K562 (cell line): ENCODE measurements around the gene B4GALT7. TPM values are rescaled to one million over a fixed set of nuclear protein-coding genes. Genes with fewer than 3 reads are reported as not detected.
A peak's percentile ranks its signal among the peaks of the same experiment; 100 is the strongest.

Source experiments
- AFF4 ChIP-seq: sonication (generic); formaldehyde crosslinking; IDR thresholded peaks from 2 replicates; pipeline ENCODE4 v1.8.0; 2023; ENCODE audit warnings: mild to moderate bottlenecking, missing genetic modification reagents
- CBX3 ChIP-seq, 2 experiments: IDR thresholded peaks; 1 replicate in 1 of 2; 2 replicates in 1 of 2; pipeline ENCODE4 v1.6.1; 2012; ENCODE audit warnings: inconsistent platforms in 2 of 2, low read length in 2 of 2, borderline replicate concordance in 1 of 2, control low read depth in 1 of 2
- CCNT2 ChIP-seq: IDR thresholded peaks from 2 replicates; pipeline ENCODE4 v1.6.1; 2011; ENCODE audit warnings: borderline replicate concordance, low read depth, mild to moderate bottlenecking, moderate library complexity, mixed read lengths, low read length; ENCODE audit not compliant: insufficient read length; ENCODE audit errors: extremely low read depth
- CREM ChIP-seq: IDR thresholded peaks from 2 replicates; pipeline ENCODE4 v1.6.1; 2014; ENCODE audit warnings: antibody characterized with exemption, low read depth
- E2F6 ChIP-seq, 2 experiments: IDR thresholded peaks; 2 replicates each; pipeline ENCODE4 v1.6.1; 2011; ENCODE audit warnings: borderline replicate concordance in 1 of 2, control low read depth in 1 of 2, low read depth in 1 of 2, low read length in 1 of 2, mild to moderate bottlenecking in 1 of 2, mixed read lengths in 1 of 2, moderate library complexity in 1 of 2; ENCODE audit not compliant: insufficient read depth in 1 of 2, insufficient read length in 1 of 2, poor library complexity in 1 of 2, severe bottlenecking in 1 of 2; ENCODE audit errors: extremely low read depth in 1 of 2
- ELF1 ChIP-seq: fragments of 200-800 bp; sonication (Bioruptor generic); IDR thresholded peaks from 2 replicates; pipeline ENCODE4 v1.6.1; 2016; ENCODE audit warnings: missing genetic modification characterization, missing compliant biosample characterization
- EP400 ChIP-seq: fragments of 450-650 bp; IDR thresholded peaks from 2 replicates; pipeline ENCODE4 v1.6.1; 2017; ENCODE audit warnings: antibody characterized with exemption, mild to moderate bottlenecking, moderate library complexity
- FOXJ3 ChIP-seq: sonication (generic); formaldehyde crosslinking; IDR thresholded peaks from 2 replicates; pipeline ENCODE4 v1.4.0; 2020; ENCODE audit warnings: mild to moderate bottlenecking, missing genetic modification reagents
- MAZ ChIP-seq, 2 experiments: fragments of 450-650 bp in 1 of 2; sonication (generic) in 1 of 2; formaldehyde crosslinking; IDR thresholded peaks in 1 of 2; conservative IDR thresholded peaks in 1 of 2; 2 replicates each; pipeline versions ENCODE4 v1.4.0 to v1.5.0; 2020; ENCODE audit warnings: mild to moderate bottlenecking in 1 of 2, missing genetic modification reagents in 1 of 2
- NONO ChIP-seq, 2 experiments: fragments of 200-400 bp in 1 of 2; fragments of 450-650 bp in 1 of 2; formaldehyde crosslinking in 1 of 2; IDR thresholded peaks; 2 replicates each; pipeline ENCODE4 v1.6.1; 2017; ENCODE audit warnings: low read depth in 2 of 2, mild to moderate bottlenecking in 2 of 2, moderate library complexity in 2 of 2, low read length in 1 of 2
- PHF20 ChIP-seq: fragments of 450-650 bp; IDR thresholded peaks from 2 replicates; pipeline ENCODE4 v1.6.1; 2018; ENCODE audit not compliant: partially characterized antibody
- POLR2AphosphoS5 ChIP-seq: IDR thresholded peaks from 2 replicates; pipeline ENCODE4 v1.6.1; 2011; ENCODE audit warnings: mild to moderate bottlenecking, low read depth, low read length, moderate library complexity; ENCODE audit not compliant: control insufficient read depth, insufficient read depth
- RBM34 ChIP-seq: fragments of 200-400 bp; formaldehyde crosslinking; IDR thresholded peaks from 2 replicates; pipeline ENCODE4 v1.6.1; 2018; ENCODE audit warnings: low read length, borderline replicate concordance; ENCODE audit not compliant: insufficient read depth
- ZNF354B ChIP-seq: fragments of 250-450 bp; sonication (Bioruptor Pico); IDR thresholded peaks from 2 replicates; pipeline ENCODE4 v1.4.0; 2020
- ZNF444 ChIP-seq: fragments of 250-450 bp; sonication (Bioruptor Pico); IDR thresholded peaks from 2 replicates; pipeline ENCODE4 v1.4.0; 2020; ENCODE audit warnings: mild to moderate bottlenecking, moderate library complexity
- polyA plus RNA-seq, 8 experiments: library from polyadenylated mRNA; depleted of rRNA in 4 of 8; stranded (reverse) in 5 of 8; unstranded in 3 of 8; fragments of >200 nt; fragmentation: Nextera tagmentation in 2 of 8; fragmentation: Illumina TruSeq in 1 of 8; extraction: Ambion mirVana in 2 of 8; extraction: Trizol in 1 of 8; gene quantifications; 2 replicates each; pipeline versions ENCODE4 v1.2.1 to v1.2.3, GENCODE V29; 2011 to 2014; ENCODE audit warnings: inconsistent platforms in 1 of 8, missing spikeins in 1 of 8
- total RNA-seq, 7 experiments: library from RNA; depleted of rRNA in 6 of 7; stranded (reverse); fragments of >200 nt in 6 of 7; fragmentation: Illumina TruSeq in 2 of 7; extraction: Trizol in 2 of 7; gene quantifications; 2 replicates each; pipeline versions ENCODE4 v1.2.1 to v1.2.3, GENCODE V29; 2011 to 2021; ENCODE audit warnings: low replicate concordance in 1 of 7
- TF ChIP-seq, protein P1 (sequence below): fragments of 450-650 bp; IDR thresholded peaks from 2 replicates; pipeline ENCODE4 v1.6.1; 2014; ENCODE audit warnings: low read depth, mild to moderate bottlenecking, moderate library complexity, borderline replicate concordance
- TF ChIP-seq, protein P2 (sequence below): fragments of 250-450 bp; sonication (Bioruptor Pico); IDR thresholded peaks from 2 replicates; pipeline ENCODE4 v1.4.0; 2020; ENCODE audit warnings: mild to moderate bottlenecking

B4GALT7 gene
- total and polyA plus RNA-seq, 9 of the 15 experiments (the other 6 are each of a cell fraction or from before 2014, with no cell fraction given) = 0.34 to 17.7 (median 9.1) TPM

DNA sequence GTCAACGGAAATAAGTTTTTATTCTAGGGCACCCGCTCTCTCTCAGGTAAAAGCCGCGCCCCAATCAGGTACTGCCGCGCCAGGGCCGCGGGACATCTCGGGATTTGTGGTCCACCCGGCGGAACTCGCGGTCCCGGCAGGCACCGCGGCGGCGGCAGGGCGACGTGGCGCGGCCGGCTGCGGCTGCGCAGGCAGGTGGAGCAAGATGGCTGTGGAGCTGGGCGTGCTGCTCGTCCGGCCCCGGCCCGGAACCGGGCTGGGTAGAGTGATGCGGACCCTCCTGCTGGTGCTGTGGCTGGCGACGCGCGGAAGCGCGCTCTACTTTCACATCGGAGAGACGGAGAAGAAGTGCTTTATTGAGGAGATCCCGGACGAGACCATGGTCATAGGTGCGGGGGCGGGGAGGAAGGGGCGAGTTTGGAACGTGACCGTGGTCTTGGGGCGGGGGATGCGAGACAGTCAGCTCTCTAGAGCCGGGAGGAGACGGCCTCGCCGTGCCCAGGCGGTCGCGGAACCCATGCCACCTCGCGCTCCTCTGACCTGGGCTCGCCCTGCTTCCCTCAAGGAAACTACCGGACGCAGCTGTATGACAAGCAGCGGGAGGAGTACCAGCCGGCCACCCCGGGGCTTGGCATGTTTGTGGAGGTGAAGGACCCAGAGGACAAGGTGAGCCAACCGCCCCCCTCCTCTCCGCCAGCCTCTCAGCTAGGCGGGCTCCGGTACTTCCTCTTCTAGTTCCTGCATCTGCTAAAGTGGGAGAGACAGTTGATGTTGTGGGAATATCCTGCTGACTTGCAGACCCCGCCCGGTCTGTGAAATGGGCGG lies 7.7 kb upstream of the B4GALT7 start, which contains the start of gene TMED9 (continued):
- TF ChIP-seq, protein P1, sequence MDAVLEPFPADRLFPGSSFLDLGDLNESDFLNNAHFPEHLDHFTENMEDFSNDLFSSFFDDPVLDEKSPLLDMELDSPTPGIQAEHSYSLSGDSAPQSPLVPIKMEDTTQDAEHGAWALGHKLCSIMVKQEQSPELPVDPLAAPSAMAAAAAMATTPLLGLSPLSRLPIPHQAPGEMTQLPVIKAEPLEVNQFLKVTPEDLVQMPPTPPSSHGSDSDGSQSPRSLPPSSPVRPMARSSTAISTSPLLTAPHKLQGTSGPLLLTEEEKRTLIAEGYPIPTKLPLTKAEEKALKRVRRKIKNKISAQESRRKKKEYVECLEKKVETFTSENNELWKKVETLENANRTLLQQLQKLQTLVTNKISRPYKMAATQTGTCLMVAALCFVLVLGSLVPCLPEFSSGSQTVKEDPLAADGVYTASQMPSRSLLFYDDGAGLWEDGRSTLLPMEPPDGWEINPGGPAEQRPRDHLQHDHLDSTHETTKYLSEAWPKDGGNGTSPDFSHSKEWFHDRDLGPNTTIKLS = peak; percentile 100
- TF ChIP-seq CCNT2 (peak; percentile 81), RBM34 (no peak), PHF20 (peak; percentile 76), NONO (IDR thresholded peaks at IDR 0.05; ENCODE audit: low read depth in 2 of 2, low read length in 1 of 2) (peak; percentile 17 to 38; a peak in 1 of 4 replicates), ZNF354B (CRISPR knock-in tag) (no peak), CBX3 (IDR thresholded peaks at IDR 0.05; ENCODE audit: borderline replicate concordance in 1 of 2, low read length in 2 of 2) (no peak), FOXJ3 (CRISPR knock-in tag) (no peak), EP400 (peak; percentile 92), MAZ (CRISPR knock-in tag; conservative IDR thresholded peaks at IDR 0.05 in 1 of 2, IDR thresholded peaks at IDR 0.05 in 1 of 2) (peak in 1 of 2 experiments; percentile 27; a peak in 1 of 4 replicates), POLR2AphosphoS5 (peak; percentile 92), CREM (peak; percentile 92), ZNF444 (no peak), ELF1 (tag) (peak; percentile 50), AFF4 (CRISPR knock-in tag) (0 out of 2 replicates have a peak, but pooled peaks have one; percentile 69), E2F6 (IDR thresholded peaks at IDR 0.05; ENCODE audit: borderline replicate concordance in 1 of 2, extremely low read depth in 1 of 2, insufficient read depth in 1 of 2, insufficient read length in 1 of 2, low read depth in 1 of 2, low read length in 1 of 2, poor library complexity in 1 of 2, severe bottlenecking in 1 of 2) (peak; percentile 45 to 54)
- TF ChIP-seq, protein P2, sequence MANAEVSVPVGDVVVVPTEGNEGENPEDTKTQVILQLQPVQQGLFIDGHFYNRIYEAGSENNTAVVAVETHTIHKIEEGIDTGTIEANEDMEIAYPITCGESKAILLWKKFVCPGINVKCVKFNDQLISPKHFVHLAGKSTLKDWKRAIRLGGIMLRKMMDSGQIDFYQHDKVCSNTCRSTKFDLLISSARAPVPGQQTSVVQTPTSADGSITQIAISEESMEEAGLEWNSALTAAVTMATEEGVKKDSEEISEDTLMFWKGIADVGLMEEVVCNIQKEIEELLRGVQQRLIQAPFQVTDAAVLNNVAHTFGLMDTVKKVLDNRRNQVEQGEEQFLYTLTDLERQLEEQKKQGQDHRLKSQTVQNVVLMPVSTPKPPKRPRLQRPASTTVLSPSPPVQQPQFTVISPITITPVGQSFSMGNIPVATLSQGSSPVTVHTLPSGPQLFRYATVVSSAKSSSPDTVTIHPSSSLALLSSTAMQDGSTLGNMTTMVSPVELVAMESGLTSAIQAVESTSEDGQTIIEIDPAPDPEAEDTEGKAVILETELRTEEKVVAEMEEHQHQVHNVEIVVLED (CRISPR knock-in tag) = peak; percentile 85
